Thymus (tissue), 11 donors: ENCODE measurements around the gene C19orf85. TPM values are rescaled to one million over a fixed set of nuclear protein-coding genes. Genes with fewer than 3 reads are reported as not detected.

Experiments
- DNase-seq, 9 donors: peaks; one replicate each; pipeline ENCODE4 v3.0.0-alpha.2; 2013; ENCODE audit warnings: low spot score in 9 of 9, low read depth in 6 of 9, missing footprints in 1 of 9
- H3K27ac ChIP-seq, 2 donors: one replicate each; pipeline ENCODE4 v1.5.1; 2013; ENCODE audit warnings: control low read depth in 1 of 2, low read depth in 1 of 2, low read length in 1 of 2, mild to moderate bottlenecking in 1 of 2, moderate library complexity in 1 of 2
- H3K27me3 ChIP-seq, 2 donors: one replicate each; pipeline ENCODE4 v1.5.1; 2013; ENCODE audit warnings: low read length in 1 of 2; ENCODE audit not compliant: control insufficient read depth in 2 of 2, insufficient read depth in 1 of 2
- H3K36me3 ChIP-seq, 2 donors: one replicate each; pipeline ENCODE4 v1.5.1; 2013; ENCODE audit warnings: low read length in 1 of 2, mild to moderate bottlenecking in 1 of 2, moderate library complexity in 1 of 2; ENCODE audit not compliant: control insufficient read depth in 2 of 2, insufficient read depth in 2 of 2
- H3K4me1 ChIP-seq, 2 donors: one replicate each; pipeline ENCODE4 v1.5.1; 2013; ENCODE audit warnings: low read length in 2 of 2; ENCODE audit not compliant: control insufficient read depth in 2 of 2, insufficient read depth in 2 of 2
- H3K4me3 ChIP-seq, 2 donors: one replicate each; pipeline ENCODE4 v1.5.1; 2013; ENCODE audit warnings: low read length in 2 of 2, control low read depth in 1 of 2, mild to moderate bottlenecking in 1 of 2
- H3K9me3 ChIP-seq, 2 donors: one replicate each; pipeline ENCODE4 v1.5.1; 2013; ENCODE audit warnings: low read length in 1 of 2, mild to moderate bottlenecking in 1 of 2; ENCODE audit not compliant: control insufficient read depth in 2 of 2, insufficient read depth in 1 of 2
- WGBS: extraction: QIAGEN DNeasy Blood & Tissue Kit; methylation state at CpG from one replicate; pipeline ENCODE4 v1.1.7; 2013; 5-methylcytosine and 5-hydroxymethylcytosine counted together
- polyA plus RNA-seq: library from polyadenylated mRNA; stranded (reverse); fragments of 200-250 nt; gene quantifications from one replicate; pipeline ENCODE4 v1.2.3, GENCODE V29; 2013
- total RNA-seq: library from RNA; stranded (reverse); fragments of 120-200 nt; gene quantifications from one replicate; pipeline ENCODE4 v1.2.4, GENCODE V29; 2013
- donor health status: healthy.

C19orf85 gene
- total and polyA plus RNA-seq, 2 donors: not detected

- H3K4me1 ChIP-seq: peaks cover 8 to 22% of the 10 kb centered on the region in 2 donors
- no peaks in the 10 kb centered on the region for H3K36me3 ChIP-seq
- DNase-seq: no peak
- H3K27ac ChIP-seq: no peak overlapping the region
- H3K27me3 ChIP-seq: peaks cover 76 to 97% of the 10 kb centered on the region in 2 donors
- 2% methylated on average over 21 of the region's 21 CpGs for WGBS
- H3K9me3 ChIP-seq: peaks cover 1 to 15% of the 10 kb centered on the region in 2 donors
- H3K4me3 ChIP-seq: no peak overlapping the region
These were observed 23.2 kb downstream of the C19orf85 start for GRCh38 chr19:55441319-55441691.

DNA sequence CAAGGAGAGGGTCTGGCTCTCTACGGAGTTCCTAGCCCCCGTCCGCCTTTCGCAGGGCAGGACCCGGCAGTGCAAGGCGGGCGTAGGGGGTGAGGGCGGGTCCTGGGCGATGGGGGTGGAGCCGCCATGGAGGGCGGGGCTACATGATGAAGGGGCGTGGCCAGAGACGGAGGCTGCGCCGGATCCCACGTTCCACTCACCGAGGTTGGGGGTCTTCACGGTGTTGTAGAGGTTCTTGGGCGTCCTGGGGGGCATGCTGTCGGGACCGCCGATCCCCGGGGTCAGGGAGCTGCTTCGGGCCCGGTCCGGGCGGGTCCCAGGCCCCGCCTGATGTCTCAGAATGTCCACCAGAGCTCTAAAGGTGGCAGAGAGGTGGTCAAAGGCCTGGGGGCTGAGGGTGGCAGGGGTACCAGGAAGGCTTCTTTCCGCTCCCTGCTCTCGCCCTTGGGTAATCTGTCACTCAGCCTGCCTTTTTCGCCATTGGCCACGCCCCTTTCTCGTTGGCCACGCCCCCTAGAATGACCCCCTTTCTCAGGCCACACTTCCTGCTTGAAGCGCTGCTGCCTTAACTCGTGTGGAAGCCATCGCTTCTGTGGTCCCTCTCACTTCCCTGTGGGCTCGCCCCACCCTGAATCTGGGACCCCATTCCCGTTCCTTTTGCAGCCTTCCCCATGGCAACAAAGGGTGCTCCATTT, 24.0 kb downstream of the C19orf85 start:
- H3K4me3 ChIP-seq: no peak overlapping the region
- H3K27me3 ChIP-seq: peaks cover 73 to 97% of the 10 kb centered on the region in 2 donors
- peaks cover 8 to 22% of the 10 kb centered on the region in 2 donors for H3K4me1 ChIP-seq
- 19% methylated on average over 39 of the region's 39 CpGs for WGBS
- H3K27ac ChIP-seq: no peak overlapping the region
- no peak for DNase-seq
- H3K36me3 ChIP-seq: no peaks in the 10 kb centered on the region
- H3K9me3 ChIP-seq: peaks cover 1 to 15% of the 10 kb centered on the region in 2 donors

DNA sequence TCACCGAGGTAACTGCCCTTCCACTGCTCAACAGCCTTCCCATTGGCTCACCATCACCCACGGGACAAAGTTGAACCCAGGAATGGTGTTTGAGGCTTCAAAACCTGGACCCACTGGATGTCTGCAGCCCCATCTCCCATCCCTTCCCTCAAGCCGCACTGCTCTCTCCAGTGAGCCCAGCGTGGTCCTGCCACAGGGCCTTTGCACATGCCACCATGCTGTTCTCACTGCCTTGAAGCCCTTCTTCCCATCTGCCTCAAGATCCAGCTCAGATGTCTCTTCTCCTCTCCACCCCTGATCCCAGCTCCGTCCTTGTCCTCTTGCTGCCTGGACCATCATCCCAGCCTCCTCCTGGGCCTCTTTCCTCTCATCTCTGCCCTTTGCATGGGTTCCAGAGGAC, 25.5 kb downstream of the C19orf85 start:
- Histone ChIP-seq H3K27me3 (peaks cover 59 to 94% of the 10 kb centered on the region in 2 donors), H3K4me3 (no peak overlapping the region), H3K9me3 (peaks cover 1 to 19% of the 10 kb centered on the region in 2 donors), H3K36me3 (no peaks in the 10 kb centered on the region), H3K4me1 (peaks cover 8 to 22% of the 10 kb centered on the region in 2 donors), H3K27ac (no peak overlapping the region)
- no peak for DNase-seq
- WGBS: 81% methylated on average over 5 of the region's 5 CpGs

DNA sequence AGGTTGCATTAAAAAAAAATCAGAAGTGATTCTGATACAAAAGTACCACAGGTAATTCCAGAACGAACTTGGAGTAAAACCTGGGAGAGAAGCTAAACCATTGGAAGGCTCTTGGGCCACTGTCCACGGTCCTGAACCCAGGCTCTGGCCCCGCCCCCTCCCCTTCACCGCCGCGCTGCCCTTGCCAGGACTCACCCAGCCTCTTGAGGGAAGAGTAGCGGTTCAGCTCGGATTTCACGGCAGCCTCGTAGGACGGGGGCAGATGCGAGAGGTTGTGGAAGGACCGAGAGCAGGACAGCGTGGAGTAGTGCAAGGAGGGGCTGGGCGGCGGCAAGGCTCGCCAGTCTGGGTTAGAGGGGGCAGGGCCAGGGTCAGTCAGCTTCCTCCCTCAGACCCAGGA, 27.1 kb downstream of the C19orf85 start:
- DNase-seq: peak in 1 of 9 donors; percentile 43
- Histone ChIP-seq H3K9me3 (peaks cover 1 to 19% of the 10 kb centered on the region in 2 donors), H3K4me3 (no peak overlapping the region), H3K27me3 (peaks cover 60 to 94% of the 10 kb centered on the region in 2 donors), H3K4me1 (peaks cover 2 to 17% of the 10 kb centered on the region in 2 donors), H3K27ac (no peak overlapping the region), H3K36me3 (no peaks in the 10 kb centered on the region)
- 6% methylated on average over 17 of the region's 17 CpGs for WGBS

DNA sequence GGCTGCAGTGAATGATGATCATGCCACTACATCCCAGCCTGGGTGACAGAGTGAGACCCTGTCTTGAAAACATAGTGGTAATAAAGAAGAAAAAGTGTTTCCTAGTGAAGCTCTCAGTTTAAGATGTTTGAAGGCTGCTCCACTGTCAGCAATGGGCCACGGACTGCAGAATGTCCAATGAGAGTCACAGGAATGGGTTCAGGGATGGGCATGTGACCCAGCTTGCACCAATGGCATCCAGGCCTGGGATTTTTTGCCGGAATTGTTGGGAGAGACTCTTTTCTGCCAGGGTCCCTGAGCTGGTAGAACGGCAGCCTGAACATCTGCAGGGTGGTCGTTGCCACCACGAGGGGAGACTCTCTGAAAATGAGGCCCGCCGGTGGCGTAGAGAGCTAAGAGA, 27.7 kb downstream of the C19orf85 start:
- H3K27me3 ChIP-seq: peaks cover 54 to 94% of the 10 kb centered on the region in 2 donors
- peaks cover 1 to 19% of the 10 kb centered on the region in 2 donors for H3K9me3 ChIP-seq
- H3K4me3 ChIP-seq: no peak overlapping the region
- no peak overlapping the region for H3K27ac ChIP-seq
- peaks cover 0 to 14% of the 10 kb centered on the region in 2 donors for H3K4me1 ChIP-seq
- WGBS: 50% methylated on average over 8 of the region's 8 CpGs
- no peaks in the 10 kb centered on the region for H3K36me3 ChIP-seq
- DNase-seq: no peak

GRCh38 chr19:55435020-55435419, 29.5 kb downstream of the C19orf85 start:
- H3K4me1 ChIP-seq: peaks cover 0 to under 1% of the 10 kb centered on the region in 2 donors
- H3K27me3 ChIP-seq: peaks cover 46 to 87% of the 10 kb centered on the region in 2 donors
- no peak for DNase-seq
- no peak overlapping the region for H3K4me3 ChIP-seq
- H3K9me3 ChIP-seq: peaks cover 1 to 7% of the 10 kb centered on the region in 2 donors
- no peak overlapping the region for H3K27ac ChIP-seq
- peaks cover 0 to 3% of the 10 kb centered on the region in 2 donors for H3K36me3 ChIP-seq
- WGBS: 97% methylated on average over 4 of the region's 4 CpGs

- Histone ChIP-seq H3K9me3 (peaks cover 1 to 9% of the 10 kb centered on the region in 2 donors), H3K4me3 (no peak overlapping the region), H3K27ac (no peak overlapping the region), H3K4me1 (no peaks in the 10 kb centered on the region), H3K27me3 (peaks cover 42 to 84% of the 10 kb centered on the region in 2 donors), H3K36me3 (peaks cover 0 to 3% of the 10 kb centered on the region in 2 donors)
- no peak for DNase-seq
- WGBS: 71% methylated on average over 4 of the region's 4 CpGs
These were observed 30.1 kb downstream of the C19orf85 start for GRCh38 chr19:55434356-55434919.

GRCh38 chr19:55433292-55433691, 31.3 kb downstream of the C19orf85 start:
- H3K27me3 ChIP-seq: peaks cover 32 to 77% of the 10 kb centered on the region in 2 donors
- no peak for DNase-seq
- H3K27ac ChIP-seq: no peak overlapping the region
- H3K9me3 ChIP-seq: peaks cover 1 to 9% of the 10 kb centered on the region in 2 donors
- H3K36me3 ChIP-seq: peaks cover 0 to 3% of the 10 kb centered on the region in 2 donors
- 16% methylated on average over 48 of the region's 48 CpGs for WGBS
- H3K4me3 ChIP-seq: no peak overlapping the region
- H3K4me1 ChIP-seq: peaks cover 0 to 3% of the 10 kb centered on the region in 2 donors

- Histone ChIP-seq H3K4me1 (peaks cover 0 to 3% of the 10 kb centered on the region in 2 donors), H3K4me3 (no peak overlapping the region), H3K27ac (no peak overlapping the region), H3K36me3 (peaks cover 0 to 3% of the 10 kb centered on the region in 2 donors), H3K9me3 (peaks cover 0 to 9% of the 10 kb centered on the region in 2 donors), H3K27me3 (peaks cover 24 to 68% of the 10 kb centered on the region in 2 donors)
- no peak for DNase-seq
- 94% methylated on average over 14 of the region's 14 CpGs for WGBS
These were observed 32.2 kb downstream of the C19orf85 start for GRCh38 chr19:55432241-55432959.
